GM12872 (cell line): ENCODE data around the gene AOPEP.

Experiments
- CTCF ChIP-seq: IDR thresholded peaks from 3 replicates; pipeline ENCODE4 v1.5.1; 2011; ENCODE audit warnings: low read depth, mild to moderate bottlenecking, low read length, moderate library complexity; ENCODE audit not compliant: insufficient read depth

AOPEP gene

GRCh38 chr9:94875300-94876020 lies 149.0 kb downstream of the AOPEP start:
- TF ChIP-seq CTCF, result no peak

GRCh38 chr9:94879230-94879629 lies 152.7 kb downstream of the AOPEP start:
- TF ChIP-seq CTCF, result no peak

- TF ChIP-seq CTCF, result no peak
Observed at GRCh38 chr9:94881023-94881422, 154.5 kb downstream of the AOPEP start.

- TF ChIP-seq CTCF, result no peak
Observed at GRCh38 chr9:94881454-94881853, 155.0 kb downstream of the AOPEP start.

- no peak for TF ChIP-seq CTCF
Observed at GRCh38 chr9:94881940-94882339, 155.4 kb downstream of the AOPEP start.

- TF ChIP-seq CTCF, result no peak
Observed at GRCh38 chr9:94882966-94883641, 156.6 kb downstream of the AOPEP start.

- no peak for TF ChIP-seq CTCF
Observed at GRCh38 chr9:94885854-94886447, 159.5 kb downstream of the AOPEP start.
